Upper lobe of left lung (tissue), 6 donors: ENCODE results near the gene DENND2D. TPM values are rescaled to one million over a fixed set of nuclear protein-coding genes. Genes with fewer than 3 reads are reported as not detected.

Experiments used
- ATAC-seq, 2 donors: fragments of 200-7000 bp; cut with Tn5 transposase; one replicate each; pipeline ENCODE4 v1.9.1; 2022; ENCODE audit warnings: mild to moderate bottlenecking in 2 of 2, moderate library complexity in 2 of 2; ENCODE audit not compliant: low FRiP score in 2 of 2
- DNase-seq, 2 donors: peaks; one replicate each; pipeline ENCODE4 v3.0.0-alpha.2; 2019 to 2020
- H3K27ac ChIP-seq, 4 donors: fragments of 200-600 bp; sonication (generic); one replicate each; pipeline ENCODE4 v1.5.1; 2016 to 2019
- H3K27me3 ChIP-seq, 4 donors: fragments of 200-600 bp; sonication (generic); one replicate each; pipeline ENCODE4 v1.5.1; 2017 to 2019
- H3K36me3 ChIP-seq, 4 donors: fragments of 200-600 bp; sonication (generic); one replicate each; pipeline ENCODE4 v1.5.1; 2016 to 2019
- H3K4me1 ChIP-seq, 4 donors: fragments of 200-600 bp; sonication (generic); one replicate each; pipeline ENCODE4 v1.5.1; 2018 to 2019
- H3K4me3 ChIP-seq, 4 donors: fragments of 200-600 bp; sonication (generic); one replicate each; pipeline ENCODE4 v1.5.1; 2017 to 2019; ENCODE audit warnings: mild to moderate bottlenecking in 2 of 4, moderate library complexity in 1 of 4
- H3K9me3 ChIP-seq, 4 donors: fragments of 200-600 bp; sonication (generic); one replicate each; pipeline ENCODE4 v1.5.1; 2018 to 2019
- CTCF ChIP-seq, 6 experiments: fragments of 450-650 bp in 4 of 6; fragments of 200-600 bp in 2 of 6; sonication (generic) in 2 of 6; IDR thresholded peaks; one replicate each; pipeline ENCODE4 v1.5.1; 2016 to 2019; ENCODE audit warnings: antibody characterized with exemption in 6 of 6
- EP300 ChIP-seq, 4 donors: sonication (generic); formaldehyde crosslinking; IDR thresholded peaks; one replicate each; pipeline ENCODE4 v1.5.1; 2017; ENCODE audit warnings: antibody characterized with exemption in 4 of 4, control low read depth in 2 of 4
- POLR2A ChIP-seq, 4 donors: fragments of 450-650 bp; IDR thresholded peaks; one replicate each; pipeline ENCODE4 v1.5.1; 2016 to 2017; ENCODE audit warnings: antibody characterized with exemption in 4 of 4, mild to moderate bottlenecking in 2 of 4
- POLR2AphosphoS5 ChIP-seq, 2 donors: sonication (generic); formaldehyde crosslinking; IDR thresholded peaks; one replicate each; pipeline ENCODE4 v1.5.1; 2017; ENCODE audit warnings: antibody characterized with exemption in 2 of 2
- WGBS, 2 donors: methylation state at CpG; one replicate each; pipeline ENCODE4 v1.1.5; 2017 to 2018; 5-methylcytosine and 5-hydroxymethylcytosine counted together
- total RNA-seq, 6 donors: library from RNA; depleted of rRNA in 4 of 6; stranded (reverse); fragments of >200 nt in 4 of 6; gene quantifications; one replicate each; pipeline versions ENCODE4 v1.1.0 to v1.2.1, GENCODE V29; 2016 to 2021
- donor health status: DM: no; HTN: no; CAD: no; lungs with moderate emphysema.
- donor health status: DM: no; HTN: yes; CAD: no; lungs with severe emphysema.

The DENND2D gene
- total RNA-seq, 6 donors from 2014 or later, result 44.4 to 154 (median 64.8) TPM

- DNase-seq, result no peak
- Histone ChIP-seq H3K27ac (no peak overlapping the region), H3K36me3 (peaks cover 0 to 66% (median 12%) of the 10 kb centered on the region in 4 donors), H3K4me1 (peaks cover 0 to 9% (median 0%) of the 10 kb centered on the region in 4 donors), H3K9me3 (no peaks in the 10 kb centered on the region), H3K27me3 (no peaks in the 10 kb centered on the region), H3K4me3 (no peak overlapping the region)
- ATAC-seq, result no peak
- 96% methylated on average over 5 of the region's 5 CpGs for WGBS, 2 donors
- TF ChIP-seq EP300 (IDR thresholded peaks at IDR 0.05), result no peak
- TF ChIP-seq CTCF (IDR thresholded peaks at IDR 0.05), result no peak
- no peak for TF ChIP-seq POLR2A (IDR thresholded peaks at IDR 0.05)
- TF ChIP-seq POLR2AphosphoS5 (IDR thresholded peaks at IDR 0.05), result no peak
Measured at GRCh38 chr1:111154021-111154999, 46.1 kb downstream of the DENND2D start.

- no peak for DNase-seq
- no peaks in the 10 kb centered on the region for H3K9me3 ChIP-seq
- TF ChIP-seq EP300 (IDR thresholded peaks at IDR 0.05) (no peak), POLR2AphosphoS5 (IDR thresholded peaks at IDR 0.05) (no peak)
- no peaks in the 10 kb centered on the region for H3K27me3 ChIP-seq
- no peak overlapping the region for H3K4me3 ChIP-seq
- peaks cover 5 to 70% (median 14%) of the 10 kb centered on the region in 4 donors for H3K36me3 ChIP-seq
- 55 to 70% methylated on average over 3 of the region's 3 CpGs for WGBS, 2 donors
- no peak overlapping the region for H3K27ac ChIP-seq
- no peak for ATAC-seq
- peaks cover 0 to 9% (median 3%) of the 10 kb centered on the region in 4 donors for H3K4me1 ChIP-seq
Measured at GRCh38 chr1:111151838-111152237, 48.6 kb downstream of the DENND2D start.

DNA sequence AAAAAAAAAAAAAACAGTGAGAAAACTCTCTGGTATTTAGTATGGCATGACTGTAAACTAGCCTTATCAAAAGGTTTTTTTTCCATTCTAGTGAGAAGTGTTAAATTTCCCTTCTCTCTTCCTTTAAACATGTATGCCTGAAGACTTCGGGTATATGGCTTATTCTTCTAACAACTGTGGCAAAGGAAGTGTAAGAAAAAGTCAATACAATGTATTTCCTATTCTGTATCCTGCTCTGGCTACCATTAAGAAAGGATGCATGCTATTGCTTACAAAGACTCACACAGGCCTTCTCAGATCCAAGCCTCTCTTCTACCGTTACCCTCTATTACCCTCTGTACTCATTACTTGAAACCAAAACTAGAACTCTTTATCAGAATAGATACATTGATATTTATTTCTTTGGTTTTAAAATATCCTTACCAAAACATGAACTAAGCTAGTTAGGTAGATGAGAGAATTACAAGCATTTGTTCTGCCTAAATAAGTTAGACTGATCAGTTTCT is 52.0 kb downstream of the DENND2D start:
- no peak for TF ChIP-seq POLR2AphosphoS5 (IDR thresholded peaks at IDR 0.05)
- no peak for TF ChIP-seq POLR2A (IDR thresholded peaks at IDR 0.05)
- TF ChIP-seq CTCF (IDR thresholded peaks at IDR 0.05), result no peak
- TF ChIP-seq EP300 (IDR thresholded peaks at IDR 0.05), result no peak
- Histone ChIP-seq H3K4me1 (peaks cover 0 to 9% (median 4%) of the 10 kb centered on the region in 4 donors), H3K9me3 (no peaks in the 10 kb centered on the region), H3K4me3 (no peak overlapping the region), H3K27ac (no peak overlapping the region), H3K36me3 (peaks cover 5 to 50% (median 11%) of the 10 kb centered on the region in 4 donors), H3K27me3 (no peaks in the 10 kb centered on the region)
- 66 to 72% methylated on average over 2 of the region's 2 CpGs for WGBS, 2 donors
- DNase-seq, result no peak
- ATAC-seq, result no peak

DNA sequence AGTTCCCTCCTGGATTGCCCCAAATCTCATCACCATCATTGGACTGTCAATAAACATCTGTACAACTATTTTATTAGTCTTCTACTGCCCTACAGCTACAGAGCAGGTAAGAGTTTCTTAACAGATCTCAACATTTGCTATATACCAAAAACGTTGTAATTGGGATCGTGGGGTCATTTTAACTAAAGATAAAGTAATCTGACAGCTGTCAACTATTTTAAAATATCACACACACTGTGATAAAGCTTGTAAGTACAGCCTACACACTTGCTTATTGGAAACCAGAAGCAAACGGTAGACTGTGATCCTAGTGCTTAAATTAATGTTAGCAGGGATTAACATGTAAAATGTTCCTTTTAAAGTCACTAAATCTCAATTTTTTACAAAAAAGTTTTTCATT is 52.5 kb downstream of the DENND2D start:
- WGBS, 2 donors, result 66 to 79% methylated on average over 3 of the region's 3 CpGs
- Histone ChIP-seq H3K27me3 (no peaks in the 10 kb centered on the region), H3K4me1 (peaks cover 2 to 12% (median 4%) of the 10 kb centered on the region in 4 donors), H3K27ac (no peak overlapping the region), H3K4me3 (no peak overlapping the region), H3K9me3 (no peaks in the 10 kb centered on the region), H3K36me3 (peaks cover 5 to 45% (median 6%) of the 10 kb centered on the region in 4 donors)
- TF ChIP-seq POLR2AphosphoS5 (IDR thresholded peaks at IDR 0.05), result no peak
- TF ChIP-seq CTCF (IDR thresholded peaks at IDR 0.05), result no peak
- TF ChIP-seq POLR2A (IDR thresholded peaks at IDR 0.05), result no peak
- no peak for TF ChIP-seq EP300 (IDR thresholded peaks at IDR 0.05)
- no peak for DNase-seq
- no peak for ATAC-seq

GRCh38 chr1:111145963-111146768 is 54.3 kb downstream of the DENND2D start:
- Histone ChIP-seq H3K9me3 (no peaks in the 10 kb centered on the region), H3K36me3 (peaks cover 5 to 37% (median 5%) of the 10 kb centered on the region in 4 donors), H3K27me3 (no peaks in the 10 kb centered on the region), H3K4me1 (peaks cover 8 to 22% (median 20%) of the 10 kb centered on the region in 4 donors), H3K27ac (no peak overlapping the region), H3K4me3 (no peak overlapping the region)
- no peak for ATAC-seq
- TF ChIP-seq CTCF (IDR thresholded peaks at IDR 0.05) (no peak), POLR2AphosphoS5 (IDR thresholded peaks at IDR 0.05) (no peak), POLR2A (IDR thresholded peaks at IDR 0.05) (no peak), EP300 (IDR thresholded peaks at IDR 0.05) (no peak)
- DNase-seq, result no peak
